GM23248 (cell line): ENCODE results near the gene CFAP99.

Source experiments
- EZH2 ChIP-seq: fragments of 200-600 bp; sonication (generic); IDR thresholded peaks from 2 replicates; pipeline ENCODE4 v1.6.1; 2018; ENCODE audit warnings: antibody characterized with exemption, mild to moderate bottlenecking; ENCODE audit not compliant: insufficient read depth, poor library complexity, severe bottlenecking
- EZH2phosphoT487 ChIP-seq: fragments of 200-600 bp; sonication (generic); IDR thresholded peaks from 2 replicates; pipeline ENCODE4 v1.6.1; 2018; ENCODE audit warnings: antibody characterized with exemption, moderate library complexity, mild to moderate bottlenecking, low read depth; ENCODE audit not compliant: insufficient read depth

- TF ChIP-seq EZH2 (no peak), EZH2phosphoT487 (no peak)
These were observed 78.6 kb downstream of the CFAP99 start for GRCh38 chr4:2497324-2497723.
